Gastroesophageal sphincter (tissue), 4 donors: Measurements from ENCODE around the gene GCC1. TPM values are rescaled to one million over a fixed set of nuclear protein-coding genes. Genes with fewer than 3 reads are reported as not detected.

Experiments
- ATAC-seq: fragments of 150-250 bp; one replicate; pipeline ENCODE4 v1.9.1; 2016; ENCODE audit warnings: mild to moderate bottlenecking, moderate library complexity
- H3K27ac ChIP-seq, 4 donors: fragments of 200-600 bp; sonication (generic) in 3 of 4; 1 replicate in 3 of 4; 2 replicates in 1 of 4; pipeline ENCODE4 v1.5.1; 2016 to 2019
- H3K27me3 ChIP-seq: fragments of 200-600 bp; sonication (generic); one replicate; pipeline ENCODE4 v1.5.1; 2019
- H3K36me3 ChIP-seq, 2 donors: fragments of 200-600 bp; sonication (generic); one replicate each; pipeline ENCODE4 v1.5.1; 2019; ENCODE audit warnings: control low read depth in 1 of 2
- H3K4me1 ChIP-seq, 3 donors: fragments of 200-600 bp; sonication (generic); 1 replicate in 2 of 3; 2 replicates in 1 of 3; pipeline ENCODE4 v1.5.1; 2016 to 2019; ENCODE audit warnings: control low read depth in 2 of 3
- H3K4me3 ChIP-seq, 2 donors: fragments of 200-600 bp; sonication (generic); one replicate each; pipeline ENCODE4 v1.5.1; 2019; ENCODE audit warnings: mild to moderate bottlenecking in 1 of 2, moderate library complexity in 1 of 2
- H3K9me3 ChIP-seq, 3 donors: fragments of 200-600 bp; sonication (generic); one replicate each; pipeline ENCODE4 v1.5.1; 2017 to 2019; ENCODE audit warnings: control low read depth in 2 of 3
- EP300 ChIP-seq: sonication (generic); formaldehyde crosslinking; IDR thresholded peaks from one replicate; pipeline ENCODE4 v1.6.1; 2017; ENCODE audit warnings: antibody characterized with exemption, mild to moderate bottlenecking
- POLR2A ChIP-seq, 2 donors: fragments of 450-650 bp; IDR thresholded peaks; one replicate each; pipeline ENCODE4 v1.6.1; 2017; ENCODE audit warnings: antibody characterized with exemption in 2 of 2, mild to moderate bottlenecking in 2 of 2, moderate library complexity in 1 of 2
- POLR2AphosphoS5 ChIP-seq: sonication (generic); formaldehyde crosslinking; IDR thresholded peaks from one replicate; pipeline ENCODE4 v1.6.1; 2017; ENCODE audit warnings: antibody characterized with exemption
- WGBS, 2 donors: methylation state at CpG; one replicate each; pipeline ENCODE4 v1.1.5; 2018; ENCODE audit warnings: low coverage in 1 of 2; 5-methylcytosine and 5-hydroxymethylcytosine counted together
- total RNA-seq, 4 donors: library from RNA; depleted of rRNA; stranded (reverse); fragments of >200 nt; gene quantifications; one replicate each; pipeline ENCODE4 v1.1.0, GENCODE V29; 2016
- TF ChIP-seq, protein P1 (sequence below), 4 experiments: fragments of 200-600 bp in 2 of 4; fragments of 450-650 bp in 2 of 4; sonication (generic) in 1 of 4; IDR thresholded peaks; one replicate each; pipeline ENCODE4 v1.5.1; 2017 to 2019; ENCODE audit warnings: antibody characterized with exemption in 4 of 4, mild to moderate bottlenecking in 2 of 4, moderate library complexity in 2 of 4

Gene GCC1
- total RNA-seq, 4 donors from 2014 or later: 15.7 to 20.3 (median 16.8) TPM

DNA sequence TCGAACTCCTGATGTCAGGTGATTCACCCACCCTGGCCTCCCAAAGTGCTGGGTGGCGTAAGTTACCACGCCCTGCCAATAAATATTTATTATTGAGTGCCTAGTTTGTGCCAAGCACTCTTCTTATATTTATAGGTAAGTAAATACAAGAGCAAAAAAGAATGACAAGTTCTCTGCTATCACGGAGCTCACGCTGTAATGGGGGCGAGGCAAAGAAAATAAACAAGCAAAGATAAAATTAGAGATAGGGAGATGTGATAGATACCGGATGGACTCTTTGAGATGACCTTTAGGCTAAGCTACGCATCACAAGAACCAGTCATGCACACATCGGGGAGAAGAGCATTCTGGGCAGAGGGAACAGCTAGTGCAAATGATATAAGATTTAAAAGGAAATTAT lies 46.3 kb downstream of the GCC1 start:
- H3K27ac ChIP-seq: no peak overlapping the region
- H3K9me3 ChIP-seq: no peaks in the 10 kb centered on the region
- no peaks in the 10 kb centered on the region for H3K36me3 ChIP-seq
- TF ChIP-seq EP300: no peak
- TF ChIP-seq, protein P1, sequence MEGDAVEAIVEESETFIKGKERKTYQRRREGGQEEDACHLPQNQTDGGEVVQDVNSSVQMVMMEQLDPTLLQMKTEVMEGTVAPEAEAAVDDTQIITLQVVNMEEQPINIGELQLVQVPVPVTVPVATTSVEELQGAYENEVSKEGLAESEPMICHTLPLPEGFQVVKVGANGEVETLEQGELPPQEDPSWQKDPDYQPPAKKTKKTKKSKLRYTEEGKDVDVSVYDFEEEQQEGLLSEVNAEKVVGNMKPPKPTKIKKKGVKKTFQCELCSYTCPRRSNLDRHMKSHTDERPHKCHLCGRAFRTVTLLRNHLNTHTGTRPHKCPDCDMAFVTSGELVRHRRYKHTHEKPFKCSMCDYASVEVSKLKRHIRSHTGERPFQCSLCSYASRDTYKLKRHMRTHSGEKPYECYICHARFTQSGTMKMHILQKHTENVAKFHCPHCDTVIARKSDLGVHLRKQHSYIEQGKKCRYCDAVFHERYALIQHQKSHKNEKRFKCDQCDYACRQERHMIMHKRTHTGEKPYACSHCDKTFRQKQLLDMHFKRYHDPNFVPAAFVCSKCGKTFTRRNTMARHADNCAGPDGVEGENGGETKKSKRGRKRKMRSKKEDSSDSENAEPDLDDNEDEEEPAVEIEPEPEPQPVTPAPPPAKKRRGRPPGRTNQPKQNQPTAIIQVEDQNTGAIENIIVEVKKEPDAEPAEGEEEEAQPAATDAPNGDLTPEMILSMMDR (IDR thresholded peaks at IDR 0.05): no peak
- no peak for TF ChIP-seq POLR2AphosphoS5
- no peak for TF ChIP-seq POLR2A (IDR thresholded peaks at IDR 0.05)
- peaks cover 0 to 9% (median 0%) of the 10 kb centered on the region in 3 donors for H3K4me1 ChIP-seq
- no peak for ATAC-seq
- no peak overlapping the region for H3K4me3 ChIP-seq
- H3K27me3 ChIP-seq: peaks cover 57% of the 10 kb centered on the region
- 80% methylated on average over 8 of the region's 9 CpGs; no CpG with 5 or more reads in 1 of the 2 donors for WGBS, 2 donors

GRCh38 chr7:127536741-127537140 lies 48.7 kb downstream of the GCC1 start:
- Histone ChIP-seq H3K27me3 (peaks cover 66% of the 10 kb centered on the region), H3K27ac (no peak overlapping the region), H3K9me3 (no peaks in the 10 kb centered on the region), H3K4me1 (peaks cover 0 to 9% (median 0%) of the 10 kb centered on the region in 3 donors), H3K4me3 (no peak overlapping the region), H3K36me3 (no peaks in the 10 kb centered on the region)
- no peak for ATAC-seq
- TF ChIP-seq, protein P1 (IDR thresholded peaks at IDR 0.05): no peak
- TF ChIP-seq POLR2AphosphoS5 (no peak), EP300 (no peak), POLR2A (IDR thresholded peaks at IDR 0.05) (no peak)
- WGBS, 2 donors: 0 to 6% methylated on average over 4 to 12 of the region's 16 CpGs

- Histone ChIP-seq H3K9me3 (no peaks in the 10 kb centered on the region), H3K27me3 (peaks cover 63% of the 10 kb centered on the region), H3K4me3 (no peak overlapping the region), H3K36me3 (no peaks in the 10 kb centered on the region), H3K4me1 (peaks cover 0 to 9% (median 0%) of the 10 kb centered on the region in 3 donors), H3K27ac (no peak overlapping the region)
- 50% methylated on average over 2 of the region's 2 CpGs for WGBS, 2 donors
- ATAC-seq: no peak
- TF ChIP-seq POLR2A (IDR thresholded peaks at IDR 0.05): no peak
- TF ChIP-seq EP300: no peak
- TF ChIP-seq, protein P1 (IDR thresholded peaks at IDR 0.05): no peak
- no peak for TF ChIP-seq POLR2AphosphoS5
These were observed 49.1 kb downstream of the GCC1 start for GRCh38 chr7:127536394-127536691.

GRCh38 chr7:127535546-127536393 lies 49.6 kb downstream of the GCC1 start:
- Histone ChIP-seq H3K36me3 (no peaks in the 10 kb centered on the region), H3K4me3 (no peak overlapping the region), H3K9me3 (peaks cover 0 to 2% (median 0%) of the 10 kb centered on the region in 3 donors), H3K27ac (no peak overlapping the region), H3K4me1 (peaks cover 0 to 9% (median 0%) of the 10 kb centered on the region in 3 donors), H3K27me3 (peaks cover 63% of the 10 kb centered on the region)
- 83 to 88% methylated on average over 10 to 11 of the region's 11 CpGs for WGBS, 2 donors
- no peak for ATAC-seq
- no peak for TF ChIP-seq EP300
- TF ChIP-seq POLR2A (IDR thresholded peaks at IDR 0.05): no peak
- TF ChIP-seq, protein P1 (IDR thresholded peaks at IDR 0.05): no peak
- TF ChIP-seq POLR2AphosphoS5: no peak

GRCh38 chr7:127534636-127535035 lies 50.8 kb downstream of the GCC1 start:
- Histone ChIP-seq H3K4me3 (no peak overlapping the region), H3K36me3 (no peaks in the 10 kb centered on the region), H3K4me1 (peaks cover 0 to 9% (median 0%) of the 10 kb centered on the region in 3 donors), H3K27me3 (peaks cover 61% of the 10 kb centered on the region), H3K27ac (no peak overlapping the region), H3K9me3 (peaks cover 0 to 13% (median 0%) of the 10 kb centered on the region in 3 donors)
- no peak for ATAC-seq
- WGBS, 2 donors: 23 to 59% methylated on average over 5 of the region's 5 CpGs
- TF ChIP-seq, protein P1 (IDR thresholded peaks at IDR 0.05): no peak
- TF ChIP-seq POLR2AphosphoS5 (no peak), POLR2A (IDR thresholded peaks at IDR 0.05) (no peak), EP300 (no peak)
